Measurements from ENCODE around the gene CUX1.
"Not testable (repeated sequence)": the region's sequence is repeated elsewhere in the genome, so short reads cannot be mapped to it uniquely, and the experiment has no call there.

Gene CUX1

GRCh38 chr7:102230162-102230561 is 412.7 kb downstream of the CUX1 start:
- H3K4me1 ChIP-seq (ENCODE audit: control insufficient read depth, insufficient read depth, low read length); H3K27me3 ChIP-seq (ENCODE audit: control insufficient read depth, insufficient read depth, low read length); H3K36me3 ChIP-seq (ENCODE audit: control insufficient read depth, insufficient read depth, low read length); H3K27ac ChIP-seq (ENCODE audit: low read depth, low read length); H3K4me3 ChIP-seq (ENCODE audit: low read length); H3K9ac ChIP-seq (ENCODE audit: low read length): not testable (repeated sequence)

GRCh38 chr7:102230593-102230992 is 413.2 kb downstream of the CUX1 start:
- Histone ChIP-seq H3K9ac (ENCODE audit: low read length) (no peak overlapping the region), H3K36me3 (ENCODE audit: control insufficient read depth, insufficient read depth, low read length) (peaks cover 8% of the 10 kb centered on the region), H3K27me3 (ENCODE audit: control insufficient read depth, insufficient read depth, low read length) (no peaks in the 10 kb centered on the region)

DNA sequence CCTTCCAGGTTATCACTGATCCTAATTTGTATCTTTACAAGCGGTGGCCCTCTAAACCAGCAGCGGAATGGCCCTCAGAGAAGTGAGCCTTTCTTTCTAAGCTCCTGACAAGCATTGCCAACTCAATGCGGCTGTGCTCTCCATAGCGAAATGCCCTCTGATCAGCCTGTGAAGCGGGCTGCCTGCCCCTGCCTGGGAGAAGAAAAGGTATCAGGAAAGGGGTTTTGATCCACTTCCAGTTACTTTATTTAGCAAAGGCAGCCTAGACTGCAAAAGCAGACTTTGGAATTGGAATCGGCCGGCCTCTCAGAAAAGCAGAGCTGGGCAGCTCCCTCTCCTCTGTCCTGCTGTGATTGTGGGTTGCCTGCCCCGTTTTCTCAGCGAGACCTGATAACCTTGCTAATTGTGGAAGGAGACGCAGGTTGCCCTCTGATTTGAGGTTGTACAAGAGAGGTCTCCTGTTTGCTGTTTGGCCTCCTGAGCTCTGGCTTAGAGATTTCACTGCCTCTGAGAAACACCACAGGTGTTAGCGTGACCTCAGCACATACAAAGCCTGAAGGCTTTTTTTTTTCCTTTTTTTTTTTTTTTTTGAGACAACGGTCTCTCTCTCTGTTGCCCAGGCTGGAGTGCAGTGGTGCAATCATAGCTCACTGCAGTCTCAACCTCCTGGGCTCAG is 415.3 kb downstream of the CUX1 start:
- Histone ChIP-seq H3K4me3 (ENCODE audit: low read length) (no peak overlapping the region), H3K27ac (ENCODE audit: low read depth, low read length) (no peak overlapping the region), H3K4me1 (ENCODE audit: control insufficient read depth, insufficient read depth, low read length) (no peaks in the 10 kb centered on the region), H3K36me3 (ENCODE audit: control insufficient read depth, insufficient read depth, low read length) (peaks cover 11% of the 10 kb centered on the region), H3K27me3 (ENCODE audit: control insufficient read depth, insufficient read depth, low read length) (no peaks in the 10 kb centered on the region), H3K9ac (ENCODE audit: low read length) (no peak overlapping the region)

More at GRCh38 chr7:102230593-102230992, 413.2 kb downstream of the CUX1 start:
- H3K27ac ChIP-seq (ENCODE audit: low read depth, low read length) = no peak overlapping the region
- no peaks in the 10 kb centered on the region for H3K4me1 ChIP-seq (ENCODE audit: control insufficient read depth, insufficient read depth, low read length)
- H3K4me3 ChIP-seq (ENCODE audit: low read length) = no peak overlapping the region

DNA sequence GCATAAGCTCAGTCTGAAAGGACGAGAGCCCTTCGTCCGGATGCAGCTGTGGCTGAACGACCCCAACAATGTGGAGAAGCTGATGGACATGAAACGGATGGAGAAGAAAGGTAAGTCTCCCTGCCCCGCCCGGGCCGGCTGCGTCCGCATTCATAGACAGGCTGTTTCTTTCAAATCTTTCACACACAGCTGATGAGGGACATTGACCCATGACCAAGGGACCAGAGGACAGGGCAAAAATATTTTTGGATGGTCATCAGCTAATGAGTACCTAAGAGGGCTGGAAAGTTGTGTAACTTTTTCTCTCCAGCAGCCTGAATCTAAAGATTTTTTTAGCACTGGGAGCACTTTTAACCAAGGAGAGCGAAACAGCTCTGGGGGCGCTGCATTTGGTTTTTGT is 416.7 kb downstream of the CUX1 start:
- peaks cover 4% of the 10 kb centered on the region for H3K36me3 ChIP-seq (ENCODE audit: control insufficient read depth, insufficient read depth, low read length)
- no peak overlapping the region for H3K4me3 ChIP-seq (ENCODE audit: low read length)
- no peaks in the 10 kb centered on the region for H3K4me1 ChIP-seq (ENCODE audit: control insufficient read depth, insufficient read depth, low read length)
- no peak overlapping the region for H3K27ac ChIP-seq (ENCODE audit: low read depth, low read length)
- no peaks in the 10 kb centered on the region for H3K27me3 ChIP-seq (ENCODE audit: control insufficient read depth, insufficient read depth, low read length)
- no peak overlapping the region for H3K9ac ChIP-seq (ENCODE audit: low read length)

DNA sequence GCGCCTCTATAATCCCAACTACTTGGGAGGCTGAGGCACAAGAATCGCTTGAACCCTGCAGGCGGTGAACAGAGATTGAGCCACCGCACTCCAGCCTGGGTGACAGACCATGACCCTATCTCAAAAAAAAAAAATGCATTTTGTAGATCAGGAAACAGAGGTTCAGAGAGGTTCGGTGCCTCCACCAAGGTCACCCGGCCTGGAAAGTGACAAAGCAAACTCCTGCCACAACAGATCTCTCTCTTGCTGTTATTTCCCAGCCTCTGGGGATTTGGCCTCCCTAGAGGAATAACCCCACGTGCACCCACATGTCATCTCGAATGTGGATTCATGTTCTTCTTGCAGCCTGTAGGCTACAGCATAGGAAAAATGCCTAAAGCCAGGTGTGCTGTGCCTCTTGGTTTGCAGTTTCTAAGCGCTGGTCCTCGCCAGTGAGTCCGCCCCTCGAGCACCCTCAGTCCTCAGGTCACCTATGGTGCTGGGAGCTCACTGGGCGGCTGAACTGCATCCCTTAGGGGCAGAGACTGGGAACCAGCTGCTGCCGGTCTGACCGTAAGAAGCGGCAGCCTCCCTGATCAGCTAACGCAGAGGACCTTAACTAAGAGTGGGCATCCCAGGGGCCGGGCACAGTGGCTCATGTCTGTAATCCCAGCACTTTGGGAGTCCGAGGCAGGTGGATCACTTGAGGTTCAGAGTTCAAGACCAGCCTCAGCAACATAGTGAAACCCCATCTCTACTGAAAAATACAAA is 417.6 kb downstream of the CUX1 start:
- no peak overlapping the region for H3K4me3 ChIP-seq (ENCODE audit: low read length)
- H3K9ac ChIP-seq (ENCODE audit: low read length) = no peak overlapping the region
- H3K4me1 ChIP-seq (ENCODE audit: control insufficient read depth, insufficient read depth, low read length) = no peaks in the 10 kb centered on the region
- H3K27ac ChIP-seq (ENCODE audit: low read depth, low read length) = no peak overlapping the region
- H3K36me3 ChIP-seq (ENCODE audit: control insufficient read depth, insufficient read depth, low read length) = peaks cover 6% of the 10 kb centered on the region
- no peaks in the 10 kb centered on the region for H3K27me3 ChIP-seq (ENCODE audit: control insufficient read depth, insufficient read depth, low read length)

DNA sequence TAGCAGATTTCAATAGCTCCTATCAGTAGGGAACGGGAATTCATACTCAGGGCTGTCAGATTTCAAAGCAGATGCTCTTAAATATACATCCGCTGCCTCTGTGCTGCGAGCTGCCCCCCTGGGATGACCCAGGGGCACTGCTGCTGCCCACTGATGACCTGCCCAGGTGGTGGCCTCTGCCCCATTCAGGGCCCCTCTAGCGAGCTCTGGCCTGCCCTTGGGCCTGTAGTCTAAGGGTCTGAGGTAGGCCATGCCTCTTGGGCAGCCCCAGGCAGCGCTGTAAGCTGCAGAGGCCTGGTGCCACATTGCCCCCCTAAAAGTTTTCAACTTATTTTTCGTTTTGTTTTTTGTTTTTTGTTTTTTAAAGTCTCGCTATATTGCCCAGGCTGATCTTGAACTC is 418.7 kb downstream of the CUX1 start:
- Histone ChIP-seq H3K4me3 (ENCODE audit: low read length) (no peak overlapping the region), H3K27ac (ENCODE audit: low read depth, low read length) (no peak overlapping the region), H3K9ac (ENCODE audit: low read length) (no peak overlapping the region), H3K27me3 (ENCODE audit: control insufficient read depth, insufficient read depth, low read length) (no peaks in the 10 kb centered on the region), H3K36me3 (ENCODE audit: control insufficient read depth, insufficient read depth, low read length) (peaks cover 8% of the 10 kb centered on the region), H3K4me1 (ENCODE audit: control insufficient read depth, insufficient read depth, low read length) (no peaks in the 10 kb centered on the region)

- no peaks in the 10 kb centered on the region for H3K4me1 ChIP-seq (ENCODE audit: control insufficient read depth, insufficient read depth, low read length)
- H3K9ac ChIP-seq (ENCODE audit: low read length) = no peak overlapping the region
- H3K4me3 ChIP-seq (ENCODE audit: low read length) = no peak overlapping the region
- no peak overlapping the region for H3K27ac ChIP-seq (ENCODE audit: low read depth, low read length)
- H3K27me3 ChIP-seq (ENCODE audit: control insufficient read depth, insufficient read depth, low read length) = no peaks in the 10 kb centered on the region
- H3K36me3 ChIP-seq (ENCODE audit: control insufficient read depth, insufficient read depth, low read length) = peaks cover 8% of the 10 kb centered on the region
Observed at GRCh38 chr7:102236592-102237287, 419.3 kb downstream of the CUX1 start.

- H3K4me1 ChIP-seq (ENCODE audit: control insufficient read depth, insufficient read depth, low read length) = no peaks in the 10 kb centered on the region
- H3K9ac ChIP-seq (ENCODE audit: low read length) = no peak overlapping the region
- H3K27ac ChIP-seq (ENCODE audit: low read depth, low read length) = no peak overlapping the region
- no peaks in the 10 kb centered on the region for H3K27me3 ChIP-seq (ENCODE audit: control insufficient read depth, insufficient read depth, low read length)
- H3K4me3 ChIP-seq (ENCODE audit: low read length) = no peak overlapping the region
- H3K36me3 ChIP-seq (ENCODE audit: control insufficient read depth, insufficient read depth, low read length) = peaks cover 11% of the 10 kb centered on the region
Observed at GRCh38 chr7:102239206-102239820, 421.9 kb downstream of the CUX1 start.

DNA sequence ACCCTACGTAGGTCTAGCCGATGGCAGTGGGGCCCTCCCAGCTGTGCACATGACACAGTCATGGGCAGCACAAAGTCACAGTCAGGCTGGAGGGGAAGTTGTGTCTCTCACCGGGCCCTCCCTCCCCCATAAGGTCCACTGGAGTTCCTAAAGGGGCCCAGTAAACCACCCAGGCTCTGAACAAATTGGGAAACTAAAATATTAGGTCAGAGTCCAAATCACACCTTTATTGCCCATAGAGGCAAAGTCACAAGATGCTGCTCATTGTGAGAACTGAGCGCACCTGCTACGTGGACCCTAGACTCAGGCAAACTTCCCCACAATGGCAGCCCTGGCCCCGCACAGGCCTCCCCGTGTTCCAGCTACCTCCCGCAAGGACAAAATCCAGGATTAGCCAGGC is 424.0 kb downstream of the CUX1 start:
- H3K27ac ChIP-seq (ENCODE audit: low read depth, low read length) = no peak overlapping the region
- peaks cover 12% of the 10 kb centered on the region for H3K36me3 ChIP-seq (ENCODE audit: control insufficient read depth, insufficient read depth, low read length)
- no peak overlapping the region for H3K9ac ChIP-seq (ENCODE audit: low read length)
- H3K27me3 ChIP-seq (ENCODE audit: control insufficient read depth, insufficient read depth, low read length) = no peaks in the 10 kb centered on the region
- H3K4me1 ChIP-seq (ENCODE audit: control insufficient read depth, insufficient read depth, low read length) = no peaks in the 10 kb centered on the region
- H3K4me3 ChIP-seq (ENCODE audit: low read length) = no peak overlapping the region

DNA sequence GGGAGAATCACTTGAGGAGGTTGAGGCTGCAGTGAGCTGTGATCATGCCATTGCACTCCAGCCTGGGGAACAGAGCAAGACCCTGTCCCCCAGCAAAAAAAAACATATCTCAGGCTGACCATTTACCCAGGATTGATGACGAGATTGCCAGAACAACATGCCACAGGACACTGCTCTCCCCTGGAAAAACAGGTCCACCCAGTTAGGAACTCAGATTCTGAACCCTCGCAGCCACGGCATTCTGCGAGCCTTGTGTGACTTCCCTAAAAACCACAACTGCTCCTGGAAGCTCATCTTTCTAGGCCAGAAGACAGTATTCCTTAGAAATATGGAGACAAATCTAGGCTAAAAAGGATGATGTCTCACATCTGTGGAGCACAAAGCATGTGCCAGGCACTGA is 427.2 kb downstream of the CUX1 start:
- no peak overlapping the region for H3K9ac ChIP-seq (ENCODE audit: low read length)
- no peak overlapping the region for H3K27ac ChIP-seq (ENCODE audit: low read depth, low read length)
- H3K27me3 ChIP-seq (ENCODE audit: control insufficient read depth, insufficient read depth, low read length) = no peaks in the 10 kb centered on the region
- H3K4me3 ChIP-seq (ENCODE audit: low read length) = no peak overlapping the region
- peaks cover 12% of the 10 kb centered on the region for H3K36me3 ChIP-seq (ENCODE audit: control insufficient read depth, insufficient read depth, low read length)
- no peaks in the 10 kb centered on the region for H3K4me1 ChIP-seq (ENCODE audit: control insufficient read depth, insufficient read depth, low read length)

DNA sequence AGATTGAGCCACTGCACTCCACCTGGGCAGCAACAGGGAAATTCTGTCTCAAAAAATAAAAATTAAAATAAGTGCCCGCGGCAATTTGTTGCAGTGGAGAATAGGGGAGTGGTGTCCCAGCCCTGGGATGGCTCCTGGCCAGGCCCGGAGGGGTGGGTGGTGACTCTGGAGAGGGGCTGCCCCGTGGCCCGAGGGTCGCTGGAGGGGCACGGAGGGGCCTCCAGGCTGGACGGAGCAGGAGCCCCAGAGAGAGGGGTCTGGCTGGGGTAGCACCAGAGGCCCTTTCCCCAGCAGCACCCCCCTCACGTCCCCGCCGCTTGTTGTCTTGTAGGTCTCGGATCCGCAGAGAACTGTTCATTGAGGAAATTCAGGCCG is 430.6 kb downstream of the CUX1 start:
- Histone ChIP-seq H3K9ac (ENCODE audit: low read length) (no peak overlapping the region), H3K4me1 (ENCODE audit: control insufficient read depth, insufficient read depth, low read length) (no peaks in the 10 kb centered on the region), H3K27me3 (ENCODE audit: control insufficient read depth, insufficient read depth, low read length) (no peaks in the 10 kb centered on the region), H3K4me3 (ENCODE audit: low read length) (no peak overlapping the region), H3K36me3 (ENCODE audit: control insufficient read depth, insufficient read depth, low read length) (peaks cover 6% of the 10 kb centered on the region), H3K27ac (ENCODE audit: low read depth, low read length) (no peak overlapping the region)

Data from rectal smooth muscle tissue (tissue), 1 donor.